ENCODE measurements around the gene MOSPD2.

DNA sequence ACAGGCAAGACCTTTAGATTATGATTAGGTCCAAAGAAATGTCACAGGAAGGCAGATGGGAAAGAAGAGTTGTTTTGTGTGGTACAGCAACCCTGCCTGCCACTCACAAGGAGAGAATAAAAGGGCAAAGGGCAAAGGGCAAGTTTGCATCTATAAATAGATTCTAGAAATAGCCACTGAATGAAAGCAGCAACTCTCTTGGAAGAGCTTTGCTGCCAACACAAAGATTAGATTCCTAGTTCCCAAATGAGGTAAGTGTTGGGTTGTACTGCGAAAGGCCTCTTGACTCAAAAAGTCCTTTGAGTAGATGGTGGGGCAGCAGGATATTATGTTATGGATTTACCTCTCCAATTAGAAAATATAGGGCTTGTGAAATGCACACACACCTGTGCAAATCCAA is 61.2 kb downstream of the MOSPD2 start:
- no peak for TF ChIP-seq YY1 (IDR thresholded peaks at IDR 0.05; ENCODE audit: insufficient read depth, insufficient read length)
- no peak for TF ChIP-seq ZNF274 (IDR thresholded peaks at IDR 0.05; ENCODE audit: low read depth, low read length)
